ENCODE results near the gene RAPGEF2. TPM values are rescaled to one million over a fixed set of nuclear protein-coding genes. Genes with fewer than 3 reads are reported as not detected.

Gene RAPGEF2
- total and polyA plus RNA-seq, 10 of the 15 experiments (the other 5 are each of a cell fraction or from before 2014, with no cell fraction given) = 0.31 to 24.0 (median 2.9) TPM

DNA sequence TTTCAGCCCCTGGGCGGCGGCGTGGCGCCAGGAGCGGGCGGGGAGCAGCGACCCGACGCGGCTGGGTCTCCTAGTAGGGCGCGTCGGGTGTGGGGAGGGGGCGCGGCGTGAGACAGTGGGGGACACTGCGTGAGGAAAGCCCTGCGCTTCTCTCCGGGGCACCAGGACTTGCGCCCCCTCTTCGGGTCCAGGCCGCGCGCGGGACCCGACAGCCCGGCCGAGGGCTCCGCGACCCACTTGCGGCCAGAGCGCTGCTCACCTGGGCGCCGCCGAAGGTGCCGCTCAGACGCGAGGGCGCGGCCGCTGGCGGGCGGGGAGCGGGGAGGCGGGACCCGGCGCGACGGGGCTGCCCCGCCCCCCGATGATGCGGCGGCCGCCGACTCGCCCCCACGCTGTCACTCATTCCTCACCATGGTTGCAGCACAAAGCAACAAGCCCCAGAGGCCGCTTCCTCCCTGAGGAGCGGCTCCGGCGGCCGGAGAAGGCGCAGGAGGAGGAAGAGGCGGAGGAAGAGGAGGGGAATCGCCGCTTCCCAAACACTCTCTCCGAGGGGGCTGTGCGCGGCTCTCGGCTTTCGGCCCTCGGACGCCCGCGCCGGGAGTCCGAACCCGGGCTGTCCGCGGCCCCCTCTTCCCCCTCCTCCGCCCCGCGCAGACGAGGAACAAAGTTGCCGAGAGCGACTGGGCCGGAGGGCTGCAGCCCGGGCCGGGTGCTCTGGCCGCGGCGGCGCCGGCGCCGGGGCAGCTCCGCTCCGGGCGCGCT is at the start of gene RAPGEF2 (continued):
- TF ChIP-seq HSF1 (IDR thresholded peaks at IDR 0.05; ENCODE audit: low read depth, low read length) = no peak
- TF ChIP-seq, protein P1, sequence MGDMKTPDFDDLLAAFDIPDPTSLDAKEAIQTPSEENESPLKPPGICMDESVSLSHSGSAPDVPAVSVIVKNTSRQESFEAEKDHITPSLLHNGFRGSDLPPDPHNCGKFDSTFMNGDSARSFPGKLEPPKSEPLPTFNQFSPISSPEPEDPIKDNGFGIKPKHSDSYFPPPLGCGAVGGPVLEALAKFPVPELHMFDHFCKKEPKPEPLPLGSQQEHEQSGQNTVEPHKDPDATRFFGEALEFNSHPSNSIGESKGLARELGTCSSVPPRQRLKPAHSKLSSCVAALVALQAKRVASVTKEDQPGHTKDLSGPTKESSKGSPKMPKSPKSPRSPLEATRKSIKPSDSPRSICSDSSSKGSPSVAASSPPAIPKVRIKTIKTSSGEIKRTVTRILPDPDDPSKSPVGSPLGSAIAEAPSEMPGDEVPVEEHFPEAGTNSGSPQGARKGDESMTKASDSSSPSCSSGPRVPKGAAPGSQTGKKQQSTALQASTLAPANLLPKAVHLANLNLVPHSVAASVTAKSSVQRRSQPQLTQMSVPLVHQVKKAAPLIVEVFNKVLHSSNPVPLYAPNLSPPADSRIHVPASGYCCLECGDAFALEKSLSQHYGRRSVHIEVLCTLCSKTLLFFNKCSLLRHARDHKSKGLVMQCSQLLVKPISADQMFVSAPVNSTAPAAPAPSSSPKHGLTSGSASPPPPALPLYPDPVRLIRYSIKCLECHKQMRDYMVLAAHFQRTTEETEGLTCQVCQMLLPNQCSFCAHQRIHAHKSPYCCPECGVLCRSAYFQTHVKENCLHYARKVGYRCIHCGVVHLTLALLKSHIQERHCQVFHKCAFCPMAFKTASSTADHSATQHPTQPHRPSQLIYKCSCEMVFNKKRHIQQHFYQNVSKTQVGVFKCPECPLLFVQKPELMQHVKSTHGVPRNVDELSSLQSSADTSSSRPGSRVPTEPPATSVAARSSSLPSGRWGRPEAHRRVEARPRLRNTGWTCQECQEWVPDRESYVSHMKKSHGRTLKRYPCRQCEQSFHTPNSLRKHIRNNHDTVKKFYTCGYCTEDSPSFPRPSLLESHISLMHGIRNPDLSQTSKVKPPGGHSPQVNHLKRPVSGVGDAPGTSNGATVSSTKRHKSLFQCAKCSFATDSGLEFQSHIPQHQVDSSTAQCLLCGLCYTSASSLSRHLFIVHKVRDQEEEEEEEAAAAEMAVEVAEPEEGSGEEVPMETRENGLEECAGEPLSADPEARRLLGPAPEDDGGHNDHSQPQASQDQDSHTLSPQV (IDR thresholded peaks at IDR 0.05) = no peak
- TF ChIP-seq IKZF2 (IDR thresholded peaks at IDR 0.05) = peak; percentile 56 to 69
- TF ChIP-seq TCF7 (IDR thresholded peaks at IDR 0.05; ENCODE audit: borderline replicate concordance) = no peak
- no peak for TF ChIP-seq EZH2 (IDR thresholded peaks at IDR 0.05; ENCODE audit: borderline replicate concordance, control insufficient read depth, low read depth, low read length)
- TF ChIP-seq, protein P2, sequence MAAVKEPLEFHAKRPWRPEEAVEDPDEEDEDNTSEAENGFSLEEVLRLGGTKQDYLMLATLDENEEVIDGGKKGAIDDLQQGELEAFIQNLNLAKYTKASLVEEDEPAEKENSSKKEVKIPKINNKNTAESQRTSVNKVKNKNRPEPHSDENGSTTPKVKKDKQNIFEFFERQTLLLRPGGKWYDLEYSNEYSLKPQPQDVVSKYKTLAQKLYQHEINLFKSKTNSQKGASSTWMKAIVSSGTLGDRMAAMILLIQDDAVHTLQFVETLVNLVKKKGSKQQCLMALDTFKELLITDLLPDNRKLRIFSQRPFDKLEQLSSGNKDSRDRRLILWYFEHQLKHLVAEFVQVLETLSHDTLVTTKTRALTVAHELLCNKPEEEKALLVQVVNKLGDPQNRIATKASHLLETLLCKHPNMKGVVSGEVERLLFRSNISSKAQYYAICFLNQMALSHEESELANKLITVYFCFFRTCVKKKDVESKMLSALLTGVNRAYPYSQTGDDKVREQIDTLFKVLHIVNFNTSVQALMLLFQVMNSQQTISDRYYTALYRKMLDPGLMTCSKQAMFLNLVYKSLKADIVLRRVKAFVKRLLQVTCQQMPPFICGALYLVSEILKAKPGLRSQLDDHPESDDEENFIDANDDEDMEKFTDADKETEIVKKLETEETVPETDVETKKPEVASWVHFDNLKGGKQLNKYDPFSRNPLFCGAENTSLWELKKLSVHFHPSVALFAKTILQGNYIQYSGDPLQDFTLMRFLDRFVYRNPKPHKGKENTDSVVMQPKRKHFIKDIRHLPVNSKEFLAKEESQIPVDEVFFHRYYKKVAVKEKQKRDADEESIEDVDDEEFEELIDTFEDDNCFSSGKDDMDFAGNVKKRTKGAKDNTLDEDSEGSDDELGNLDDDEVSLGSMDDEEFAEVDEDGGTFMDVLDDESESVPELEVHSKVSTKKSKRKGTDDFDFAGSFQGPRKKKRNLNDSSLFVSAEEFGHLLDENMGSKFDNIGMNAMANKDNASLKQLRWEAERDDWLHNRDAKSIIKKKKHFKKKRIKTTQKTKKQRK (IDR thresholded peaks at IDR 0.05; ENCODE audit: low read depth, low read length) = no peak
- peak; percentile 67 for TF ChIP-seq BACH1 (IDR thresholded peaks at IDR 0.05; ENCODE audit: borderline replicate concordance)
